SK-N-SH (cell line): ENCODE measurements around the gene C19orf44.

ENCODE experiments used
- JUND ChIP-seq: IDR thresholded peaks from 2 replicates; pipeline ENCODE4 v1.4.0; 2012
- NFIC ChIP-seq: IDR thresholded peaks from 2 replicates; pipeline ENCODE4 v1.4.0; 2012; ENCODE audit warnings: borderline replicate concordance
- RAD21 ChIP-seq: IDR thresholded peaks from 2 replicates; pipeline ENCODE4 v1.6.1; 2012; ENCODE audit warnings: mild to moderate bottlenecking, low read length
- TF ChIP-seq, protein P1 (sequence below): fragments of 200-600 bp; sonication (generic); IDR thresholded peaks from 2 replicates; pipeline ENCODE4 v1.6.1; 2017; ENCODE audit warnings: antibody characterized with exemption, mild to moderate bottlenecking, moderate library complexity

DNA sequence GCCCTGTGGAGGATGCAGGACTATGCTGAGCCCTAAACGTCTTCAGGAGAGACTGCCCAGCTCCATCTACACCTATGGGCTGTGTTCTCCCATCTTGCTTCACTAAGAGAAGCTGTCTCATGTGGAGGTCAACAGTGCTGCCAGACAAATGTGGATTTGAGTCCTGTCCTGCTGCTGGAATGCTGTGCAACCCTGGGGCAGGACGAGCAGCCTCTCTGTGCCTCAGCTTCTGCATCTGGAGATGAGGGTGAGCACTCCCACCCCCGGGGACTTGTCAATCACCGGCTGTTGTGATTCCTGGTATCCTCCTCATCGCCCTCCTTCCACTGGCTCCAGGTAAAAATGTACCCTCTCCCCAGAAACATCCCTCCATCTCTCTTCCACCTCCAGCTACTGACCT, 40.7 kb upstream of the C19orf44 start:
- TF ChIP-seq, protein P1, sequence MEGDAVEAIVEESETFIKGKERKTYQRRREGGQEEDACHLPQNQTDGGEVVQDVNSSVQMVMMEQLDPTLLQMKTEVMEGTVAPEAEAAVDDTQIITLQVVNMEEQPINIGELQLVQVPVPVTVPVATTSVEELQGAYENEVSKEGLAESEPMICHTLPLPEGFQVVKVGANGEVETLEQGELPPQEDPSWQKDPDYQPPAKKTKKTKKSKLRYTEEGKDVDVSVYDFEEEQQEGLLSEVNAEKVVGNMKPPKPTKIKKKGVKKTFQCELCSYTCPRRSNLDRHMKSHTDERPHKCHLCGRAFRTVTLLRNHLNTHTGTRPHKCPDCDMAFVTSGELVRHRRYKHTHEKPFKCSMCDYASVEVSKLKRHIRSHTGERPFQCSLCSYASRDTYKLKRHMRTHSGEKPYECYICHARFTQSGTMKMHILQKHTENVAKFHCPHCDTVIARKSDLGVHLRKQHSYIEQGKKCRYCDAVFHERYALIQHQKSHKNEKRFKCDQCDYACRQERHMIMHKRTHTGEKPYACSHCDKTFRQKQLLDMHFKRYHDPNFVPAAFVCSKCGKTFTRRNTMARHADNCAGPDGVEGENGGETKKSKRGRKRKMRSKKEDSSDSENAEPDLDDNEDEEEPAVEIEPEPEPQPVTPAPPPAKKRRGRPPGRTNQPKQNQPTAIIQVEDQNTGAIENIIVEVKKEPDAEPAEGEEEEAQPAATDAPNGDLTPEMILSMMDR: no peak
- TF ChIP-seq JUND (no peak), NFIC (no peak), RAD21 (no peak)
